GM12891 (cell line): ENCODE results near the gene CACNA1A.

Experiments used
- POLR2A ChIP-seq: IDR thresholded peaks from 2 replicates; pipeline ENCODE4 v1.6.1; 2011; ENCODE audit warnings: low read depth, low read length, control low read depth
- SPI1 ChIP-seq: IDR thresholded peaks from 2 replicates; pipeline ENCODE4 v1.6.1; 2011; ENCODE audit warnings: low read depth, low read length, control low read depth

GRCh38 chr19:13366529-13367143 is 139.6 kb downstream of the CACNA1A start:
- TF ChIP-seq SPI1, result no peak
- no peak for TF ChIP-seq POLR2A
